Sigmoid colon (tissue), 7 donors: Measurements from ENCODE around the gene CNTNAP4. TPM values are rescaled to one million over a fixed set of nuclear protein-coding genes. Genes with fewer than 3 reads are reported as not detected.

Source experiments
- DNase-seq: peaks from one replicate; pipeline ENCODE4 v3.0.0-alpha.2; 2019
- H3K27ac ChIP-seq, 4 donors: fragments of 200-600 bp; sonication (generic); one replicate each; pipeline ENCODE4 v1.5.1; 2016 to 2019; ENCODE audit warnings: mild to moderate bottlenecking in 1 of 4
- H3K27me3 ChIP-seq, 3 donors: fragments of 200-600 bp; sonication (generic); one replicate each; pipeline ENCODE4 v1.5.1; 2019; ENCODE audit warnings: mild to moderate bottlenecking in 1 of 3
- H3K36me3 ChIP-seq, 4 donors: fragments of 200-600 bp; sonication (generic); one replicate each; pipeline ENCODE4 v1.5.1; 2016 to 2019
- H3K4me1 ChIP-seq, 4 donors: fragments of 200-600 bp; sonication (generic); one replicate each; pipeline ENCODE4 v1.5.1; 2017 to 2019
- H3K4me3 ChIP-seq, 4 donors: fragments of 200-600 bp; sonication (generic); one replicate each; pipeline ENCODE4 v1.5.1; 2017 to 2019; ENCODE audit warnings: mild to moderate bottlenecking in 2 of 4, moderate library complexity in 1 of 4
- H3K9me3 ChIP-seq, 4 donors: fragments of 200-600 bp in 3 of 4; sonication (generic) in 3 of 4; one replicate each; pipeline versions ENCODE4 v1.5.1 to v1.6.1; 2013 to 2019
- EP300 ChIP-seq, 4 donors: sonication (generic); formaldehyde crosslinking; IDR thresholded peaks; one replicate each; pipeline ENCODE4 v1.6.1; 2017; ENCODE audit warnings: antibody characterized with exemption in 4 of 4
- POLR2A ChIP-seq, 2 donors: fragments of 450-650 bp; IDR thresholded peaks; one replicate each; pipeline ENCODE4 v1.6.1; 2016; ENCODE audit warnings: antibody characterized with exemption in 2 of 2, mild to moderate bottlenecking in 2 of 2, moderate library complexity in 2 of 2
- POLR2AphosphoS5 ChIP-seq, 4 donors: sonication (generic); formaldehyde crosslinking; IDR thresholded peaks; one replicate each; pipeline ENCODE4 v1.6.1; 2017; ENCODE audit warnings: antibody characterized with exemption in 4 of 4
- WGBS, 2 donors: extraction: QIAGEN DNeasy Blood & Tissue Kit; methylation state at CpG; one replicate each; pipeline ENCODE4 v1.1.7; 2013; 5-methylcytosine and 5-hydroxymethylcytosine counted together
- intact Hi-C: fragments of 100-400 bp; cut with DNase I; formaldehyde crosslinking; loops from one replicate; pipeline ENCODE4 v1.15.1; 2023
- polyA plus RNA-seq, 3 donors: library from polyadenylated mRNA; stranded (reverse); fragments of 200-250 nt; gene quantifications; one replicate each; pipeline ENCODE4 v1.2.3, GENCODE V29; 2013
- total RNA-seq, 4 donors: library from RNA; depleted of rRNA; stranded (reverse); fragments of >200 nt; gene quantifications; one replicate each; pipeline ENCODE4 v1.1.0, GENCODE V29; 2016
- TF ChIP-seq, protein P1 (sequence below), 4 experiments: fragments of 450-650 bp in 3 of 4; fragments of 200-600 bp in 1 of 4; IDR thresholded peaks; one replicate each; pipeline ENCODE4 v1.5.1; 2016 to 2019; ENCODE audit warnings: antibody characterized with exemption in 4 of 4, mild to moderate bottlenecking in 3 of 4, moderate library complexity in 2 of 4
- donor health status: healthy with polysubstance abuse.
- donor health status: Bipolar disorder and iron deficiency.
- donor health status: healthy.

CNTNAP4 gene
- total and polyA plus RNA-seq, 7 donors: under 0.01 to 1.4 (median 0.22) TPM; not detected in 1

- H3K27me3 ChIP-seq: no peaks in the 10 kb centered on the region
- TF ChIP-seq EP300 (IDR thresholded peaks at IDR 0.05) (no peak), POLR2A (IDR thresholded peaks at IDR 0.05) (no peak), POLR2AphosphoS5 (IDR thresholded peaks at IDR 0.05) (no peak)
- TF ChIP-seq, protein P1, sequence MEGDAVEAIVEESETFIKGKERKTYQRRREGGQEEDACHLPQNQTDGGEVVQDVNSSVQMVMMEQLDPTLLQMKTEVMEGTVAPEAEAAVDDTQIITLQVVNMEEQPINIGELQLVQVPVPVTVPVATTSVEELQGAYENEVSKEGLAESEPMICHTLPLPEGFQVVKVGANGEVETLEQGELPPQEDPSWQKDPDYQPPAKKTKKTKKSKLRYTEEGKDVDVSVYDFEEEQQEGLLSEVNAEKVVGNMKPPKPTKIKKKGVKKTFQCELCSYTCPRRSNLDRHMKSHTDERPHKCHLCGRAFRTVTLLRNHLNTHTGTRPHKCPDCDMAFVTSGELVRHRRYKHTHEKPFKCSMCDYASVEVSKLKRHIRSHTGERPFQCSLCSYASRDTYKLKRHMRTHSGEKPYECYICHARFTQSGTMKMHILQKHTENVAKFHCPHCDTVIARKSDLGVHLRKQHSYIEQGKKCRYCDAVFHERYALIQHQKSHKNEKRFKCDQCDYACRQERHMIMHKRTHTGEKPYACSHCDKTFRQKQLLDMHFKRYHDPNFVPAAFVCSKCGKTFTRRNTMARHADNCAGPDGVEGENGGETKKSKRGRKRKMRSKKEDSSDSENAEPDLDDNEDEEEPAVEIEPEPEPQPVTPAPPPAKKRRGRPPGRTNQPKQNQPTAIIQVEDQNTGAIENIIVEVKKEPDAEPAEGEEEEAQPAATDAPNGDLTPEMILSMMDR (IDR thresholded peaks at IDR 0.05): no peak
- WGBS, 2 donors: 90 to 93% methylated on average over 3 of the region's 3 CpGs
- no peaks in the 10 kb centered on the region for H3K9me3 ChIP-seq
- DNase-seq: no peak
- no peaks in the 10 kb centered on the region for H3K4me1 ChIP-seq
- H3K27ac ChIP-seq: no peak overlapping the region
- H3K4me3 ChIP-seq: no peak overlapping the region
- no peaks in the 10 kb centered on the region for H3K36me3 ChIP-seq
- intact Hi-C loops: no loop called here
Observed at GRCh38 chr16:76294396-76295214, 17.4 kb downstream of the CNTNAP4 start.

DNA sequence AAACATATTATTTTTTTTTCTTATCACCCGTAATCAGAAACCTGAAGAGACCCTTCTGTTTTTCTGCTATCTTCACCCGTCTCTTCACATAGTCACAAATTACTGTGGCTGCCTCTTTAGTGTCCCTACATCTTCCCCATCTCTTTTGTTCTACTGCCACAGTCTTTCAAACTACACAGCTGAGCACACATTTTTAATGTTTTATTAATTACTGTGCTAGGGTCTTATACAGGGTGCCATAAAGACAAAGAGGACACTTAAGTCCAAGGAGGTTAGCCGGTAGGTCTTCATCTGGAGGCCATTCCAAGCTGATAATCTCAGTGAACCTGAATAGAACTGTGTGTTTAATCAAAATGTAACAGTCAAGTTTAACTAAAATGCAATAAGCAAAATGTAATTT, 20.7 kb downstream of the CNTNAP4 start:
- no peaks in the 10 kb centered on the region for H3K27me3 ChIP-seq
- H3K27ac ChIP-seq: no peak overlapping the region
- TF ChIP-seq POLR2A (IDR thresholded peaks at IDR 0.05) (no peak), EP300 (IDR thresholded peaks at IDR 0.05) (no peak), POLR2AphosphoS5 (IDR thresholded peaks at IDR 0.05) (no peak)
- intact Hi-C loops: no loop called here
- H3K4me3 ChIP-seq: no peak overlapping the region
- no peak for DNase-seq
- H3K36me3 ChIP-seq: no peaks in the 10 kb centered on the region
- no peaks in the 10 kb centered on the region for H3K4me1 ChIP-seq
- WGBS, 2 donors: 75 to 85% methylated on average over 3 of the region's 3 CpGs
- no peaks in the 10 kb centered on the region for H3K9me3 ChIP-seq

GRCh38 chr16:76303637-76304314, 26.6 kb downstream of the CNTNAP4 start:
- intact Hi-C loops: no loop called here
- no peak for TF ChIP-seq POLR2A (IDR thresholded peaks at IDR 0.05)
- TF ChIP-seq EP300 (IDR thresholded peaks at IDR 0.05): no peak
- TF ChIP-seq, protein P1 (IDR thresholded peaks at IDR 0.05): no peak
- TF ChIP-seq POLR2AphosphoS5 (IDR thresholded peaks at IDR 0.05): no peak
- DNase-seq: no peak
- Histone ChIP-seq H3K4me1 (no peaks in the 10 kb centered on the region), H3K27ac (no peak overlapping the region), H3K9me3 (no peaks in the 10 kb centered on the region), H3K4me3 (no peak overlapping the region), H3K36me3 (no peaks in the 10 kb centered on the region), H3K27me3 (no peaks in the 10 kb centered on the region)
- 67 to 69% methylated on average over 4 of the region's 4 CpGs for WGBS, 2 donors

GRCh38 chr16:76309639-76310335, 32.6 kb downstream of the CNTNAP4 start:
- intact Hi-C loops: no loop called here
- no peaks in the 10 kb centered on the region for H3K4me1 ChIP-seq
- H3K4me3 ChIP-seq: no peak overlapping the region
- TF ChIP-seq POLR2A (IDR thresholded peaks at IDR 0.05): no peak
- TF ChIP-seq POLR2AphosphoS5 (IDR thresholded peaks at IDR 0.05): no peak
- no peak for TF ChIP-seq EP300 (IDR thresholded peaks at IDR 0.05)
- TF ChIP-seq, protein P1 (IDR thresholded peaks at IDR 0.05): no peak
- no peak for DNase-seq
- H3K9me3 ChIP-seq: no peaks in the 10 kb centered on the region
- H3K27ac ChIP-seq: no peak overlapping the region
- no peaks in the 10 kb centered on the region for H3K27me3 ChIP-seq
- no peaks in the 10 kb centered on the region for H3K36me3 ChIP-seq
- WGBS, 2 donors: 90 to 92% methylated on average over 14 of the region's 14 CpGs

DNA sequence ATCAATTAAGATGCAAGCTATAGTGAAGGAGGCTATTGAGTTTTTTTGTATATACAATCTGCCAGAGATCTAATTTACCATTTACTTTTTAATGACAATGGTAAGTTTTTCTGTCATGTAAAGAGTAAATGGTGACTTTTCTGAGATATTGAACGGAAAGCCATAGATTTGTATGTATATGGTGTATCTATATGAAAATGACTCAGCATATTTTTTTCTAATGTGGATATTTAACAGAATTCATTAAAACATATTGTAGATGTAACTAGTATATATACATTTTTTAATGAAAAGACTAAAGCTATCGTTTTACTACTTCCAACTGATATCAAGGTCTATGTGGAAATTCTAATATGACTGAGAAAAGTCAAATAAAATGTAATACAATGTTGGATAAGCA, 34.1 kb downstream of the CNTNAP4 start:
- TF ChIP-seq, protein P1 (IDR thresholded peaks at IDR 0.05): no peak
- TF ChIP-seq EP300 (IDR thresholded peaks at IDR 0.05): no peak
- TF ChIP-seq POLR2A (IDR thresholded peaks at IDR 0.05): no peak
- TF ChIP-seq POLR2AphosphoS5 (IDR thresholded peaks at IDR 0.05): no peak
- Histone ChIP-seq H3K36me3 (no peaks in the 10 kb centered on the region), H3K9me3 (no peaks in the 10 kb centered on the region), H3K27ac (no peak overlapping the region), H3K4me1 (no peaks in the 10 kb centered on the region), H3K4me3 (no peak overlapping the region), H3K27me3 (no peaks in the 10 kb centered on the region)
- DNase-seq: no peak
- intact Hi-C loops: no loop called here
- WGBS, 2 donors: 74 to 87% methylated on average over 2 of the region's 2 CpGs
